Astrocyte (in vitro differentiated cells and primary cell): ENCODE data around the gene TNFRSF17. TPM values are rescaled to one million over a fixed set of nuclear protein-coding genes. Genes with fewer than 3 reads are reported as not detected.

Experiments
- DNase-seq: peaks from one replicate; pipeline ENCODE4 v3.0.0-alpha.2; 2010; ENCODE audit warnings: low read depth
- FAIRE-seq: peaks from 2 replicates; lab custom pipeline; 2011; peaks lifted over from hg19 to GRCh38; lab: Jason Lieb, UNC
- H2AFZ ChIP-seq: 2 replicates; pipeline ENCODE4 v1.6.0; 2012; ENCODE audit warnings: low read depth, low read length, inconsistent platforms
- H3K27ac ChIP-seq: 2 replicates; pipeline ENCODE4 v1.5.1; 2011; ENCODE audit warnings: low read depth, low read length, inconsistent platforms
- H3K27me3 ChIP-seq: 2 replicates; pipeline ENCODE4 v1.6.0; 2011; ENCODE audit warnings: low read length, inconsistent platforms; ENCODE audit not compliant: insufficient read depth
- H3K36me3 ChIP-seq: 2 replicates; pipeline ENCODE4 v1.5.1; 2011; ENCODE audit warnings: low read length, inconsistent platforms; ENCODE audit not compliant: insufficient read depth
- H3K4me1 ChIP-seq: 2 replicates; pipeline ENCODE4 v1.5.1; 2011; ENCODE audit warnings: low read length, inconsistent platforms; ENCODE audit not compliant: insufficient read depth
- H3K4me2 ChIP-seq: 2 replicates; pipeline ENCODE4 v1.6.0; 2012; ENCODE audit warnings: low read length, inconsistent platforms
- H3K4me3 ChIP-seq: 2 replicates; pipeline ENCODE4 v1.5.1; 2011; ENCODE audit warnings: low read depth, mild to moderate bottlenecking, low read length, inconsistent platforms; ENCODE audit not compliant: insufficient read depth
- H3K79me2 ChIP-seq: 2 replicates; pipeline ENCODE4 v1.6.0; 2012; ENCODE audit warnings: mild to moderate bottlenecking, low read length, inconsistent platforms; ENCODE audit not compliant: insufficient read depth
- H3K9ac ChIP-seq: 2 replicates; pipeline ENCODE4 v1.6.0; 2012; ENCODE audit warnings: mild to moderate bottlenecking, low read length, inconsistent platforms
- H3K9me3 ChIP-seq: 2 replicates; pipeline ENCODE4 v1.5.1; 2012; ENCODE audit warnings: low read depth, mild to moderate bottlenecking, low read length, inconsistent platforms; ENCODE audit not compliant: insufficient read depth
- H4K20me1 ChIP-seq: 2 replicates; pipeline ENCODE4 v1.6.0; 2012; ENCODE audit warnings: low read length, inconsistent platforms; ENCODE audit not compliant: insufficient read depth
- H3K27ac Mint-ChIP-seq: one replicate; pipeline ENCODE4 v1.8.0; 2021; ENCODE audit warnings: mild to moderate bottlenecking, mixed read lengths; ENCODE audit not compliant: unreplicated experiment
- H3K27me3 Mint-ChIP-seq: one replicate; pipeline ENCODE4 v1.8.0; 2021; ENCODE audit warnings: low read depth, mixed read lengths; ENCODE audit not compliant: unreplicated experiment
- H3K36me3 Mint-ChIP-seq: one replicate; pipeline ENCODE4 v1.8.0; 2021; ENCODE audit warnings: low read depth, mixed read lengths; ENCODE audit not compliant: unreplicated experiment
- H3K4me1 Mint-ChIP-seq: one replicate; pipeline ENCODE4 v1.8.0; 2021; ENCODE audit warnings: low read depth, mixed read lengths; ENCODE audit not compliant: unreplicated experiment
- H3K4me3 Mint-ChIP-seq: one replicate; pipeline ENCODE4 v1.8.0; 2021; ENCODE audit warnings: mild to moderate bottlenecking, moderate library complexity, mixed read lengths; ENCODE audit not compliant: unreplicated experiment
- H3K9me3 Mint-ChIP-seq: one replicate; pipeline ENCODE4 v1.8.0; 2021; ENCODE audit warnings: mild to moderate bottlenecking, mixed read lengths; ENCODE audit not compliant: unreplicated experiment
- CTCF ChIP-seq: IDR thresholded peaks from 2 replicates; pipeline ENCODE4 v1.5.1; 2011; ENCODE audit warnings: low read depth, mild to moderate bottlenecking, inconsistent platforms, low read length, moderate library complexity; ENCODE audit not compliant: insufficient read depth
- EZH2 ChIP-seq: IDR thresholded peaks from 2 replicates; pipeline ENCODE4 v1.6.1; 2012; ENCODE audit warnings: mild to moderate bottlenecking, low read length, inconsistent platforms; ENCODE audit not compliant: insufficient read depth
- total RNA-seq: library from RNA; stranded (reverse); gene quantifications from 2 replicates; pipeline ENCODE4 v1.2.1, GENCODE V29; 2021

Gene TNFRSF17
- total RNA-seq, 1 donor from 2014 or later: not detected

- no peak overlapping the region for H2AFZ ChIP-seq
- H3K36me3 ChIP-seq: peaks cover 5% of the 10 kb centered on the region
- H3K27me3 ChIP-seq: no peaks in the 10 kb centered on the region
- Mint-ChIP-seq H3K4me3 (no peak overlapping the region), H3K9me3 (no peaks in the 10 kb centered on the region), H3K36me3 (peaks cover 15% of the 10 kb centered on the region), H3K4me1 (no peaks in the 10 kb centered on the region), H3K27me3 (no peaks in the 10 kb centered on the region), H3K27ac (no peak overlapping the region)
- no peak overlapping the region for H3K4me3 ChIP-seq
- no peaks in the 10 kb centered on the region for H3K9me3 ChIP-seq
- H3K4me1 ChIP-seq: no peaks in the 10 kb centered on the region
- no peak overlapping the region for H3K9ac ChIP-seq
- peaks cover 18% of the 10 kb centered on the region for H4K20me1 ChIP-seq
- peak overlapping the region; percentile 18 for H3K4me2 ChIP-seq
- no peak overlapping the region for H3K27ac ChIP-seq
- FAIRE-seq (no peak), DNase-seq (peak; percentile 78)
- TF ChIP-seq CTCF (no peak), EZH2 (no peak)
- H3K79me2 ChIP-seq: no peaks in the 10 kb centered on the region
Observed at GRCh38 chr16:12002447-12003006, 37.5 kb downstream of the TNFRSF17 start.

GRCh38 chr16:12006637-12007036, 41.6 kb downstream of the TNFRSF17 start:
- TF ChIP-seq EZH2 (no peak), CTCF (no peak)
- Histone ChIP-seq H3K79me2 (no peaks in the 10 kb centered on the region), H3K9ac (no peak overlapping the region), H3K4me2 (no peak overlapping the region), H3K27me3 (no peaks in the 10 kb centered on the region), H3K36me3 (peaks cover 2% of the 10 kb centered on the region), H3K4me1 (no peaks in the 10 kb centered on the region), H3K4me3 (no peak overlapping the region), H4K20me1 (no peaks in the 10 kb centered on the region), H2AFZ (no peak overlapping the region), H3K27ac (no peak overlapping the region), H3K9me3 (no peaks in the 10 kb centered on the region)
- Mint-ChIP-seq H3K9me3 (no peaks in the 10 kb centered on the region), H3K36me3 (peaks cover 2% of the 10 kb centered on the region), H3K27ac (no peak overlapping the region), H3K27me3 (no peaks in the 10 kb centered on the region), H3K4me3 (no peak overlapping the region), H3K4me1 (no peaks in the 10 kb centered on the region)
- DNase-seq (no peak), FAIRE-seq (no peak)

- Mint-ChIP-seq H3K27ac (no peak overlapping the region), H3K9me3 (no peaks in the 10 kb centered on the region), H3K4me1 (no peaks in the 10 kb centered on the region), H3K4me3 (no peak overlapping the region), H3K36me3 (peaks cover 4% of the 10 kb centered on the region), H3K27me3 (no peaks in the 10 kb centered on the region)
- no peak overlapping the region for H2AFZ ChIP-seq
- H3K4me1 ChIP-seq: no peaks in the 10 kb centered on the region
- no peak for TF ChIP-seq EZH2
- no peak for TF ChIP-seq CTCF
- H3K79me2 ChIP-seq: no peaks in the 10 kb centered on the region
- no peak overlapping the region for H3K9ac ChIP-seq
- H3K36me3 ChIP-seq: no peaks in the 10 kb centered on the region
- DNase-seq (no peak), FAIRE-seq (no peak)
- no peaks in the 10 kb centered on the region for H3K9me3 ChIP-seq
- H3K27me3 ChIP-seq: no peaks in the 10 kb centered on the region
- no peak overlapping the region for H3K27ac ChIP-seq
- H3K4me2 ChIP-seq: no peak overlapping the region
- H3K4me3 ChIP-seq: no peak overlapping the region
- H4K20me1 ChIP-seq: no peaks in the 10 kb centered on the region
Observed at GRCh38 chr16:12009462-12009861, 44.5 kb downstream of the TNFRSF17 start.
